ENCODE results near the gene NSMCE1. TPM values are rescaled to one million over a fixed set of nuclear protein-coding genes. Genes with fewer than 3 reads are reported as not detected.

Gene NSMCE1
- total RNA-seq, 1 donor from 2014 or later, result 21.0 TPM

DNA sequence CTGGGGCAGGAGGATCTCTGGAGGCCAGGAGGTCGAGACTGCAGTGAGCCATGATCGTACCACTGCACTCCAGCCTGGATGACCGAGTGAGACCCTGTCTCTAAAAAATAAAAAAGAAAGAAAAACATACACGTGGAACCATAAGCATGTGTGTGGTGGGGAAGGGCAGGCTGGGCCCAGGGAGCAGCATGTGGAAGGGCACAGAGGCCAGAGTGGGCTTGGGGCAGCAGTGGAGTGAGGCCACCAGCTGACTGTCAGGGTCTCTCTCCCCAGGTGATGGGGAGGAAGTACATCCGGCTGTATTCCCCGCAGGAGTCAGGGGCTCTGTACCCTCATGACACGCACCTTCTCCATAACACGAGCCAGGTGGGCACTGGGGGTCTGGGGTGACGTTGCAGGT lies 48.5 kb downstream of the NSMCE1 start:
- TF ChIP-seq, protein P1, sequence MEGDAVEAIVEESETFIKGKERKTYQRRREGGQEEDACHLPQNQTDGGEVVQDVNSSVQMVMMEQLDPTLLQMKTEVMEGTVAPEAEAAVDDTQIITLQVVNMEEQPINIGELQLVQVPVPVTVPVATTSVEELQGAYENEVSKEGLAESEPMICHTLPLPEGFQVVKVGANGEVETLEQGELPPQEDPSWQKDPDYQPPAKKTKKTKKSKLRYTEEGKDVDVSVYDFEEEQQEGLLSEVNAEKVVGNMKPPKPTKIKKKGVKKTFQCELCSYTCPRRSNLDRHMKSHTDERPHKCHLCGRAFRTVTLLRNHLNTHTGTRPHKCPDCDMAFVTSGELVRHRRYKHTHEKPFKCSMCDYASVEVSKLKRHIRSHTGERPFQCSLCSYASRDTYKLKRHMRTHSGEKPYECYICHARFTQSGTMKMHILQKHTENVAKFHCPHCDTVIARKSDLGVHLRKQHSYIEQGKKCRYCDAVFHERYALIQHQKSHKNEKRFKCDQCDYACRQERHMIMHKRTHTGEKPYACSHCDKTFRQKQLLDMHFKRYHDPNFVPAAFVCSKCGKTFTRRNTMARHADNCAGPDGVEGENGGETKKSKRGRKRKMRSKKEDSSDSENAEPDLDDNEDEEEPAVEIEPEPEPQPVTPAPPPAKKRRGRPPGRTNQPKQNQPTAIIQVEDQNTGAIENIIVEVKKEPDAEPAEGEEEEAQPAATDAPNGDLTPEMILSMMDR (IDR thresholded peaks at IDR 0.05; ENCODE audit: unreplicated experiment), result no peak
- Mint-ChIP-seq H3K27ac (ENCODE audit: unreplicated experiment) (no peak overlapping the region), H3K4me3 (ENCODE audit: unreplicated experiment) (no peak overlapping the region), H3K36me3 (ENCODE audit: low read depth, unreplicated experiment) (peaks cover 7% of the 10 kb centered on the region), H3K9me3 (ENCODE audit: unreplicated experiment) (no peaks in the 10 kb centered on the region), H3K4me1 (ENCODE audit: unreplicated experiment) (no peaks in the 10 kb centered on the region), H3K27me3 (ENCODE audit: unreplicated experiment) (peaks cover 8% of the 10 kb centered on the region)
- no peak for DNase-seq (ENCODE audit: low spot score)

GRCh38 chr16:27219161-27219560 lies 49.4 kb downstream of the NSMCE1 start:
- no peak overlapping the region for H3K4me3 Mint-ChIP-seq (ENCODE audit: unreplicated experiment)
- TF ChIP-seq, protein P1 (IDR thresholded peaks at IDR 0.05; ENCODE audit: unreplicated experiment), result no peak
- peaks cover 7% of the 10 kb centered on the region for H3K36me3 Mint-ChIP-seq (ENCODE audit: low read depth, unreplicated experiment)
- H3K27ac Mint-ChIP-seq (ENCODE audit: unreplicated experiment), result no peak overlapping the region
- H3K9me3 Mint-ChIP-seq (ENCODE audit: unreplicated experiment), result no peaks in the 10 kb centered on the region
- no peak for DNase-seq (ENCODE audit: low spot score)
- H3K27me3 Mint-ChIP-seq (ENCODE audit: unreplicated experiment), result peaks cover 3% of the 10 kb centered on the region
- H3K4me1 Mint-ChIP-seq (ENCODE audit: unreplicated experiment), result no peaks in the 10 kb centered on the region

DNA sequence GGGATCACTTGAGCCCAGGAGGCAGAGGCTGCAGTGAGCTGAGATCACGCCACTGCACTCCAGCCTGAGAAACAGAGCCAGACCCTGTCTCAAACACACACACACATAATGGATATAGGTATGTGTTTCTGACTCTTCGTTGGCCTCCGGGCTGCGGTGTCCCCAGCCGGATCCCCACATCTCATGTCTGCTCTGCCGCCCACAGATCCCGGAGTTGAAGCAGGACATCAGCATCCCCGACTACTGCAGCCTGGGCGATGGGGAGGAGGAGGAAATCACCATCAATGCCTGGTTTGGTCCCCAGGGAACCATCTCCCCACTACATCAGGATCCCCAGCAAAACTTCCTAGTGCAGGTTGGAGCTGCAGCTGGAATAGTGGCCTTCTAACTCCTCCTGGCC lies 49.8 kb downstream of the NSMCE1 start:
- DNase-seq (ENCODE audit: low spot score), result no peak
- Mint-ChIP-seq H3K36me3 (ENCODE audit: low read depth, unreplicated experiment) (peaks cover 4% of the 10 kb centered on the region), H3K9me3 (ENCODE audit: unreplicated experiment) (no peaks in the 10 kb centered on the region), H3K27ac (ENCODE audit: unreplicated experiment) (no peak overlapping the region), H3K4me1 (ENCODE audit: unreplicated experiment) (no peaks in the 10 kb centered on the region), H3K4me3 (ENCODE audit: unreplicated experiment) (no peak overlapping the region), H3K27me3 (ENCODE audit: unreplicated experiment) (peaks cover 1% of the 10 kb centered on the region)
- TF ChIP-seq, protein P1 (IDR thresholded peaks at IDR 0.05; ENCODE audit: unreplicated experiment), result no peak

GRCh38 chr16:27217256-27217655 lies 51.3 kb downstream of the NSMCE1 start:
- no peak overlapping the region for H3K27ac Mint-ChIP-seq (ENCODE audit: unreplicated experiment)
- H3K36me3 Mint-ChIP-seq (ENCODE audit: low read depth, unreplicated experiment), result peaks cover 4% of the 10 kb centered on the region
- TF ChIP-seq, protein P1 (IDR thresholded peaks at IDR 0.05; ENCODE audit: unreplicated experiment), result no peak
- no peaks in the 10 kb centered on the region for H3K9me3 Mint-ChIP-seq (ENCODE audit: unreplicated experiment)
- DNase-seq (ENCODE audit: low spot score), result no peak
- peaks cover 4% of the 10 kb centered on the region for H3K27me3 Mint-ChIP-seq (ENCODE audit: unreplicated experiment)
- H3K4me1 Mint-ChIP-seq (ENCODE audit: unreplicated experiment), result no peaks in the 10 kb centered on the region
- no peak overlapping the region for H3K4me3 Mint-ChIP-seq (ENCODE audit: unreplicated experiment)

- H3K27ac Mint-ChIP-seq (ENCODE audit: unreplicated experiment), result no peak overlapping the region
- H3K4me1 Mint-ChIP-seq (ENCODE audit: unreplicated experiment), result no peaks in the 10 kb centered on the region
- peaks cover 4% of the 10 kb centered on the region for H3K36me3 Mint-ChIP-seq (ENCODE audit: low read depth, unreplicated experiment)
- no peak for DNase-seq (ENCODE audit: low spot score)
- no peak overlapping the region for H3K4me3 Mint-ChIP-seq (ENCODE audit: unreplicated experiment)
- H3K27me3 Mint-ChIP-seq (ENCODE audit: unreplicated experiment), result peaks cover 6% of the 10 kb centered on the region
- no peaks in the 10 kb centered on the region for H3K9me3 Mint-ChIP-seq (ENCODE audit: unreplicated experiment)
- TF ChIP-seq, protein P1 (IDR thresholded peaks at IDR 0.05; ENCODE audit: unreplicated experiment), result no peak
Measured at GRCh38 chr16:27216297-27216885, 52.2 kb downstream of the NSMCE1 start.
